CD14-positive monocyte (primary cell): ENCODE data around the gene ACSL6. TPM values are rescaled to one million over a fixed set of nuclear protein-coding genes. Genes with fewer than 3 reads are reported as not detected.

ENCODE experiments used
- DNase-seq, 3 donors: peaks; one replicate each; pipeline ENCODE4 v3.0.0-alpha.2; 2011 to 2022
- H2AFZ ChIP-seq: 2 replicates; pipeline ENCODE4 v1.6.0; 2012; ENCODE audit warnings: mild to moderate bottlenecking, low read depth, low read length, inconsistent platforms; ENCODE audit not compliant: insufficient read depth, poor library complexity, severe bottlenecking
- H3K27ac ChIP-seq, 2 donors: 1 replicate in 1 of 2; 2 replicates in 1 of 2; pipeline ENCODE4 v1.5.1; 2012 to 2013; ENCODE audit warnings: low read length in 2 of 2, control low read depth in 1 of 2, inconsistent platforms in 1 of 2, low read depth in 1 of 2, mild to moderate bottlenecking in 1 of 2
- H3K27me3 ChIP-seq, 2 donors: one replicate each; pipeline versions ENCODE4 v1.6.0 to v1.6.1; 2011 to 2013; ENCODE audit warnings: low read length in 2 of 2; ENCODE audit not compliant: control insufficient read depth in 2 of 2, insufficient read depth in 2 of 2
- H3K36me3 ChIP-seq, 2 donors: replicated peaks in 1 of 2; 1 replicate in 1 of 2; 2 replicates in 1 of 2; pipeline versions ENCODE4 v1.5.1 to v1.6.1; 2012 to 2013; ENCODE audit warnings: low read length in 2 of 2, control low read depth in 1 of 2, inconsistent platforms in 1 of 2, mild to moderate bottlenecking in 1 of 2; ENCODE audit not compliant: insufficient read depth in 2 of 2, control insufficient read depth in 1 of 2
- H3K4me1 ChIP-seq, 2 donors: 1 replicate in 1 of 2; 2 replicates in 1 of 2; pipeline versions ENCODE4 v1.5.1 to v1.6.1; 2012 to 2013; ENCODE audit warnings: low read length in 2 of 2, control low read depth in 1 of 2, inconsistent platforms in 1 of 2, mild to moderate bottlenecking in 1 of 2, moderate library complexity in 1 of 2; ENCODE audit not compliant: insufficient read depth in 2 of 2, control insufficient read depth in 1 of 2
- H3K4me2 ChIP-seq: replicated peaks from 2 replicates; pipeline ENCODE3; 2012; ENCODE audit warnings: low read length, moderate library complexity, mild to moderate bottlenecking; ENCODE audit not compliant: poor library complexity, severe bottlenecking; ENCODE audit errors: extremely low read depth
- H3K4me3 ChIP-seq, 3 experiments: fragments of 200-600 bp in 1 of 3; sonication (generic) in 1 of 3; replicated peaks in 1 of 3; 1 replicate in 2 of 3; 2 replicates in 1 of 3; pipeline ENCODE4 v1.5.1; 2011 to 2013; ENCODE audit warnings: low read length in 3 of 3, mild to moderate bottlenecking in 3 of 3, control low read depth in 2 of 3, low read depth in 2 of 3, inconsistent platforms in 1 of 3, moderate library complexity in 1 of 3
- H3K79me2 ChIP-seq: 2 replicates; pipeline ENCODE4 v1.6.0; 2012; ENCODE audit warnings: mild to moderate bottlenecking, control low read depth, inconsistent platforms, low read length, moderate library complexity; ENCODE audit not compliant: insufficient read depth
- H3K9ac ChIP-seq: 2 replicates; pipeline ENCODE4 v1.6.0; 2017; ENCODE audit warnings: low read length, mild to moderate bottlenecking; ENCODE audit not compliant: insufficient read depth, poor library complexity, severe bottlenecking
- H3K9me3 ChIP-seq, 2 donors: replicated peaks in 1 of 2; 1 replicate in 1 of 2; 2 replicates in 1 of 2; pipeline versions ENCODE4 v1.5.1 to v1.6.1; 2012 to 2013; ENCODE audit warnings: low read length in 2 of 2, control low read depth in 1 of 2; ENCODE audit not compliant: control insufficient read depth in 1 of 2, insufficient read depth in 1 of 2
- H4K20me1 ChIP-seq: 2 replicates; pipeline ENCODE4 v1.6.0; 2012; ENCODE audit warnings: mild to moderate bottlenecking, low read length, control low read depth, moderate library complexity; ENCODE audit not compliant: insufficient read depth
- H3K27ac Mint-ChIP-seq, 7 donors: one replicate each; pipeline ENCODE4 v1.8.0; 2020; ENCODE audit warnings: mild to moderate bottlenecking in 7 of 7, mixed read lengths in 7 of 7, moderate library complexity in 6 of 7, inconsistent platforms in 2 of 7
- H3K27me3 Mint-ChIP-seq, 3 donors: one replicate each; pipeline ENCODE4 v1.8.0; 2021 to 2022; ENCODE audit warnings: low read depth in 3 of 3, mild to moderate bottlenecking in 3 of 3, mixed read lengths in 3 of 3, moderate library complexity in 3 of 3, inconsistent platforms in 1 of 3
- H3K36me3 Mint-ChIP-seq, 2 donors: one replicate each; pipeline ENCODE4 v1.8.0; 2020; ENCODE audit warnings: mixed read lengths in 2 of 2, inconsistent platforms in 1 of 2, mild to moderate bottlenecking in 1 of 2
- H3K4me1 Mint-ChIP-seq: one replicate; pipeline ENCODE4 v1.8.0; 2020; ENCODE audit warnings: mild to moderate bottlenecking, mixed read lengths
- H3K4me3 Mint-ChIP-seq, 2 donors: one replicate each; pipeline ENCODE4 v1.8.0; 2020; ENCODE audit warnings: mild to moderate bottlenecking in 2 of 2, mixed read lengths in 2 of 2, moderate library complexity in 1 of 2
- H3K9me3 Mint-ChIP-seq, 7 donors: one replicate each; pipeline ENCODE4 v1.8.0; 2020 to 2022; ENCODE audit warnings: mixed read lengths in 7 of 7, mild to moderate bottlenecking in 6 of 7, moderate library complexity in 6 of 7, inconsistent platforms in 2 of 7
- WGBS: methylation state at CpG from one replicate; pipeline ENCODE4 v1.1.5; 2013; ENCODE audit warnings: missing lambda C conversion rate; ENCODE audit not compliant: insufficient coverage; 5-methylcytosine and 5-hydroxymethylcytosine counted together
- intact Hi-C, 2 donors: fragments of 100-400 bp; cut with micrococcal nuclease; formaldehyde crosslinking; loops; one replicate each; pipeline versions ENCODE4 v1.15.0 to v1.15.1; 2023
- polyA plus RNA-seq, 3 donors: library from polyadenylated mRNA; depleted of rRNA in 1 of 3; unstranded in 2 of 3; stranded (reverse) in 1 of 3; fragments of 300-500 nt in 2 of 3; fragments of >200 nt in 1 of 3; fragmentation: Illumina TruSeq in 2 of 3; gene quantifications; 1 replicate in 2 of 3; 2 replicates in 1 of 3; pipeline ENCODE4 v1.2.3, GENCODE V29; 2012 to 2021
- TF ChIP-seq, protein P1 (sequence below): fragments of 200-600 bp; IDR thresholded peaks from one replicate; pipeline ENCODE4 v1.8.0; 2022; ENCODE audit warnings: antibody characterized with exemption, mild to moderate bottlenecking

ACSL6 gene
- polyA plus RNA-seq, 3 donors = 0.45 TPM; not detected in 2

DNA sequence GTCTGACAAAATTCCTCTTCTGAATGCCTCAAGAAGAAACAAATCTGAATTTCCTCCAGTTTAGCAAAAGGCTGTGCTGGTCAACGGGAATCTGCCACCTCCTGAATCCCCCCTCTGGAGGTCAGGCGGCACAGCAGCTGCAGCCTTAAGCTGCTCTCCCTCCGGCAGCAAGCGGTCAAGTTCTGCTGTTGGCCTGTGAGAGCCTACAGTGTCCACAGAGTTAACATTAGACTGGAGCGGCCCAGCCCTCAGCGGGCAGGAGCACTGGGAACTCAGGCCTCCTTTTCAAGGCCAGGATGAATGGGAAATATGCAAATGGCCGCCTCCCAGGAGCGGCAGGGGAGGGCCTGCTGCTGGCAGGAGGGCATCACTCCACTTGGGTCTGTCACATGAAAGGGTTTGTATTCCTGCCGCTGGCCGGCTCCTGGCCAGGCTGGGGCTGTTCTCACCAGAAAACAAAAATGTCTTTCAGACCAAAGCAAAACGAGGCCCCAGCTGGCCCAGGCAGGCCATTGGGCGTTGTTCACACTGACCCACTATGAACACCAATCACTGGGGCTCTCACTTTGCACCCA lies 8.2 kb downstream of the ACSL6 start:
- Mint-ChIP-seq H3K9me3 (no peaks in the 10 kb centered on the region), H3K4me3 (no peak overlapping the region), H3K27me3 (peaks cover 7 to 12% (median 7%) of the 10 kb centered on the region in 3 donors), H3K27ac (no peak overlapping the region), H3K36me3 (no peaks in the 10 kb centered on the region), H3K4me1 (peaks cover 8% of the 10 kb centered on the region)
- TF ChIP-seq, protein P1, sequence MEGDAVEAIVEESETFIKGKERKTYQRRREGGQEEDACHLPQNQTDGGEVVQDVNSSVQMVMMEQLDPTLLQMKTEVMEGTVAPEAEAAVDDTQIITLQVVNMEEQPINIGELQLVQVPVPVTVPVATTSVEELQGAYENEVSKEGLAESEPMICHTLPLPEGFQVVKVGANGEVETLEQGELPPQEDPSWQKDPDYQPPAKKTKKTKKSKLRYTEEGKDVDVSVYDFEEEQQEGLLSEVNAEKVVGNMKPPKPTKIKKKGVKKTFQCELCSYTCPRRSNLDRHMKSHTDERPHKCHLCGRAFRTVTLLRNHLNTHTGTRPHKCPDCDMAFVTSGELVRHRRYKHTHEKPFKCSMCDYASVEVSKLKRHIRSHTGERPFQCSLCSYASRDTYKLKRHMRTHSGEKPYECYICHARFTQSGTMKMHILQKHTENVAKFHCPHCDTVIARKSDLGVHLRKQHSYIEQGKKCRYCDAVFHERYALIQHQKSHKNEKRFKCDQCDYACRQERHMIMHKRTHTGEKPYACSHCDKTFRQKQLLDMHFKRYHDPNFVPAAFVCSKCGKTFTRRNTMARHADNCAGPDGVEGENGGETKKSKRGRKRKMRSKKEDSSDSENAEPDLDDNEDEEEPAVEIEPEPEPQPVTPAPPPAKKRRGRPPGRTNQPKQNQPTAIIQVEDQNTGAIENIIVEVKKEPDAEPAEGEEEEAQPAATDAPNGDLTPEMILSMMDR = no peak
- intact Hi-C loops = loop anchor here in 1 of 2 donors (10.0 kb wide), 2 partner anchors 188 to 578 kb away; no protein-coding TSS in a partner anchor
- Histone ChIP-seq H3K79me2 (no peaks in the 10 kb centered on the region), H3K27me3 (peaks cover 2% of the 10 kb centered on the region in 2 donors), H3K27ac (no peak overlapping the region), H4K20me1 (no peaks in the 10 kb centered on the region), H3K9ac (no peak overlapping the region), H3K36me3 (no peaks in the 10 kb centered on the region), H3K4me2 (no peak overlapping the region), H3K4me1 (peaks cover 0 to 3% of the 10 kb centered on the region in 2 donors), H2AFZ (no peak overlapping the region), H3K4me3 (no peak overlapping the region), H3K9me3 (no peaks in the 10 kb centered on the region)
- 89% methylated on average over 10 of the region's 12 CpGs for WGBS
- DNase-seq = no peak

GRCh38 chr5:132002757-132003156 lies 8.7 kb downstream of the ACSL6 start:
- H3K9ac ChIP-seq = no peak overlapping the region
- no peaks in the 10 kb centered on the region for H3K79me2 ChIP-seq
- DNase-seq = no peak
- H2AFZ ChIP-seq = no peak overlapping the region
- no peaks in the 10 kb centered on the region for H3K36me3 ChIP-seq
- H3K9me3 Mint-ChIP-seq = no peaks in the 10 kb centered on the region
- H3K9me3 ChIP-seq = no peaks in the 10 kb centered on the region
- no peaks in the 10 kb centered on the region for H4K20me1 ChIP-seq
- no peaks in the 10 kb centered on the region for H3K36me3 Mint-ChIP-seq
- H3K4me1 Mint-ChIP-seq = peaks cover 8% of the 10 kb centered on the region
- no peak overlapping the region for H3K4me3 ChIP-seq
- H3K4me1 ChIP-seq = peaks cover 0 to 3% of the 10 kb centered on the region in 2 donors
- H3K4me2 ChIP-seq = no peak overlapping the region
- peaks cover 5 to 12% (median 7%) of the 10 kb centered on the region in 3 donors for H3K27me3 Mint-ChIP-seq
- H3K27ac ChIP-seq = no peak overlapping the region
- no peak overlapping the region for H3K4me3 Mint-ChIP-seq
- intact Hi-C loops = loop anchor here in 1 of 2 donors (10.0 kb wide), 2 partner anchors 188 to 578 kb away; no protein-coding TSS in a partner anchor
- H3K27me3 ChIP-seq = no peaks in the 10 kb centered on the region
- 0% methylated on average over 1 of the region's 2 CpGs for WGBS
- no peak overlapping the region for H3K27ac Mint-ChIP-seq
- TF ChIP-seq, protein P1 = no peak
